HK-2 (cell line): ENCODE results near the gene ATG13.
"Not testable (repeated sequence)": the region's sequence is repeated elsewhere in the genome, so short reads cannot be mapped to it uniquely, and the experiment has no call there.

Source experiments
- DNase-seq: peaks from one replicate; pipeline ENCODE4 v3.0.0-alpha.2; 2018; ENCODE audit not compliant: unreplicated experiment

The ATG13 gene

GRCh38 chr11:46697723-46698122, 80.4 kb downstream of the ATG13 start:
- no peak for DNase-seq

DNA sequence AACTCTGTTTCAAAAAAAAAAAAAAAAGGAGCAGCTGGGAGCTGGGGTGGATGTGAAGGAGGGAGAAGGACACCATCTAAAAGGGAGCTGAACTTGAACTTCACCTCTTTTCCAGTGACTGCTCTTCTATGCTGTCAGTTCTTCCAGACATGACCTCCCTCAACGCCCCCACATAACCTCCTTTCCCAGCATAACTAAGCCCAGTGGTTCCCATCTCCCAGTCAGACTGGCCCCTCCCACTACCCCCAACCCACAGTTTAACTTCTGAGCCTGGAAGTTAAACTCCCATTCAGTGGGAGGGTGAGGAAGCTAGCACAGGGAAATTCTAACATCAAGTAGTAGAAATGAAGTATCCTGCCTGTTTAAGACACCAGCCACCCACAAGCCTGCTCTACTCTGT, 81.2 kb downstream of the ATG13 start:
- DNase-seq: no peak

GRCh38 chr11:46700241-46701077, 83.1 kb downstream of the ATG13 start, which contains the start of the genes ARHGAP1 and ZNF408:
Gene ARHGAP1 (minus strand): TSS chr11:46700619. CDS start chr11:46696107, 4,512 bp downstream.
Gene ZNF408 (plus strand): TSS chr11:46701031. CDS start chr11:46701048, 17 bp downstream.
- peak; percentile 95 for DNase-seq

GRCh38 chr11:46701078-46701654, 83.8 kb downstream of the ATG13 start:
- DNase-seq: no peak

- no peak for DNase-seq
These were observed 87.8 kb downstream of the ATG13 start for GRCh38 chr11:46705070-46705688.

DNA sequence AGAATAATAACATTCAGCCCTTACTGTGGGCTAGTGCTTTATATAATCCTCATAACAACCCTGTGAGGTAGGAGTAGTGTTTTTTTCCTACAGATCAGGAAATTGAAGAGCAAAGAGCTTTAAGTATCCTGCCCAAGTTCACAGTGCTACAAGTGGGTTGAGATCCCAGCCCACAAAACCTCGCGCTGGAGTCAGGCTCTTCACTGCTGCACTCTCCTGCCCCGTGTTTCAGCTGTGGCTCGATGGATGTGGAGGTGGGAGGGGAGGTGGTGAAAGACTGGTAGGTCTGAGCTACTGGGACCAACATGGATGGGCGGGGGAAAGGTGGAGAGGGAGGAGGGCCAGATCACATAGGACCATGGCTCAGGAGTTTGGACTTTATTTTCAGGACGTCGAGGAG, 89.5 kb downstream of the ATG13 start:
- no peak for DNase-seq

GRCh38 chr11:46709351-46709750, 92.0 kb downstream of the ATG13 start:
- not testable (repeated sequence) for DNase-seq

- DNase-seq: peak; percentile 46
These were observed 93.5 kb downstream of the ATG13 start for GRCh38 chr11:46710821-46711269.

DNA sequence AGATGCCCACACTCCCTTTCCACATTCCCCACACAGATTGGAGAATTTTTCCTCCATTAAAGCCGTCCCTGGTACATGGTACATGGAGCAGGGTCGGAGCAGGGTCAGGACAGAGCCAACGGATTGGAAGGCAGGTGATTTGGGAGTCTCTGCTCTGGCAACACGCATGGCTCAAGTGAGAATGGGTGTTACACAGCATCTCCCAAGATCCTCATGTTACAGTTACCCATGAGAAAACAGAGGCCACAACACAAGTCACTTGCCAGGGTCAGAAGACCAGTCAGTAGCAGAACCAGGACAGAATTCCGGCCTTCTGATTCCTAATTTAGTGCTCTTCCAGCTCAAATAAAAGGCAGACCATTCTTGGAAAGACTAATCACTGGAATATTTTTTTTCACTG, 94.0 kb downstream of the ATG13 start:
- no peak for DNase-seq

DNA sequence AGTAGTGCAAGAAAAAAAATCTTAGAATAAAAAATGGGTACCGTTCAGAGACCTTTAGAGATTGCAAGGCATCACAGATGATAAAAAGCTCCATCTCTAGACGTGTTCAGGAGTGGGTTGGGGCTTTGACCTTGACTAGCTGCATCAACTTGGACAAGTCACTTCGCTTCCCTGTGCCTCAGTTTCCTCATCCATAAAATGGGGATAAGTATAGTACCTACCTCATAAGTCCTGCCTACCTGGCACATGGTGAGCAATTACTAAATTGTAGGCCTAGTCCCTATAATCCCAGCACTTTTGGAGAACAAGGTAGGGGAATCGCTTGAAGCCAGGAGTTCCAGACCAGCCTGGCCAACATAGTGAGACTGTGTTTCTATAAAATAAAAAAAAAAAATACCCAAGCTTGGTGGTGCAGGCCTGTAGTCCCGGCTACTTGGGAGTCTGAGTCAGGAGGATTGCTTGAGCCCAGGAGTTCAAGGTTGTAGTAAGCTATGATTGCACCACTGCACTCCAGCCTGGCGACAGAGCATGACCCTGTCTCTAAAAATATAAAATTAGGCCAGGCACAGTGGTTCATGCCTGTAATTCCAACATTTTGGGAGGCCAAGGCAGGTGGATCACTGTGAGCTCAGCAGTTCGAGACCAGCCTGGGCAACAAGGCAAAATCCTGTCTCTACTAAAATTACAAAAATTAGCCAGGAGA, 95.7 kb downstream of the ATG13 start:
- no peak for DNase-seq

DNA sequence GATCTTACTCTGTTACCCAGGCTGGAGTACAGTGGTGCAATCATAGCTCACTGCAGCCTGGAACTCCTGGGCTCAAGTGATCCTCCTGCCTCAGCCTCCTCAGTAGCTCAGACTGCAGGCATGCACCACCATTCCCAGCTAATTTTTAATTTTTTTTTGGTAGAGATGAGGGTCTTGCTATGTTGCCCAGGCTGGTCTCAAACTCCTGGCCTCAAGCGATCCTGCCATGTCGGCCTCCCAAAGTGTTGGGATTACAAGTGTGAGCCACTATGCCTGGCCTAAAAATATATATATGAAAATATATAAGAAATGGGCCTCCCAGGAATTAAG, 100.4 kb downstream of the ATG13 start:
- DNase-seq: not testable (repeated sequence)

DNA sequence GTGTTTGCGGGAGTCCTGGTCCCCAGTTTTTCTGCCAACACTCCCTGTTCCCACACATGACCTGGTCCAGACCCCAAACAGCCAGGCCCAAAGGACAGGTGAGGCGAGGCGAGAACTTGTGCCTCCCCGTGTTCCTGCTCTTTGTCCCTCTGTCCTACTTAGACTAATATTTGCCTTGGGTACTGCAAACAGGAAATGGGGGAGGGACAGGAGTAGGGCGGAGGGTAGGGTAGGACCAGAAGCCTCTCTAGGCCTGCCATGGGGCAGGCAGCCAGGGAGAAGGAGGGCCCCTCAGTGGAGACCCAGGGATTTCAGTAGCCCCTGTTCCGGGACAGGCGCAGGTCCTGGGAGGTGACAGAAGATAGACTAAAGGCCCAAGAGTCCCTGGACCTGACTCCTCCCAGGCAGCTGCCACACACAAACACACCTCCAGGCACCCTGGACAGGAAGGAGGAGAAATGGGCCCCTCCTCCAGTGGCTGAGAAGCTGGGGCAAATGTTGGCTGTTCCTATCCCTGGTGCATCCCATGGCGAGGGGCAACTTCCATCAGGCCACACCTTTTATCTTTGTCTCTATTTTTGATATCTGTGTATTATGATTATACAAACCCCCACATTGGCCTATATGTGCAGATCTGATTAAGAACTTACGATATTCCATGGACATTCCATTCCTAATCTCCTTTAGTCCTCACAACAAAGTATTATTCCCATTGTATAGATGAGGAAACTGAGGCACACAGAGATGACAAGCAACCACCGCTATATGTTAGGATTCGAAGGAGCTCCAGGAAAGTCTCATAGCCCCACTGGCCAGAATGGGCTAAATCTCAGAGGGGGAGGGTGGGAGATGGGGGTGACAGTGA, 101.0 kb downstream of the ATG13 start:
- no peak for DNase-seq

DNA sequence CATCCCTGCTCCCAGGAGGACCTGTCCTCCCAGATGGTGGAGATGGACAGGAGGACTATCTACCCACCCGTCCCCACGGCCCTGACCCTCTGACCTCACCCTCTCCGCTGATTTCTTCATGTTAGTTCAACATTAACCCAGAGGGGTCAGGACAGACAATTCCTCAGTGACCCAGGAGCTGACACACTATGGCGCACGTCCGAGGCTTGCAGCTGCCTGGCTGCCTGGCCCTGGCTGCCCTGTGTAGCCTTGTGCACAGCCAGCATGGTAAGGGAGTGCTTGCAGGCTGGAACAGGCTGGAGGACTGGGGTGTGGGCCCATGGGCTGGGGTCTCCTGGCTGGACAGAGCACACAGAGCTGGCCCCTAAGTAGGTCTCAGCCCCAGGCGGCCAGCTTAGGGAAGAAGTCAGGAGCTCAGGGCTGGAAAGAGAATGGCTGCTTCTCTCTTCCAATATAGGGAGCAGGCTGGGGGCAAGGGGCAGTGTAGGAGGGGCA, 101.7 kb downstream of the ATG13 start, which contains the start of gene F2:
Gene F2 (plus strand): TSS at position 166 of the 495 bp plus-strand sequence. CDS start 23 bp downstream, at position 189.
- DNase-seq: no peak

GRCh38 chr11:46719543-46720218, 102.3 kb downstream of the ATG13 start:
- DNase-seq: no peak

GRCh38 chr11:46721286-46721685, 103.9 kb downstream of the ATG13 start:
- DNase-seq: no peak

DNA sequence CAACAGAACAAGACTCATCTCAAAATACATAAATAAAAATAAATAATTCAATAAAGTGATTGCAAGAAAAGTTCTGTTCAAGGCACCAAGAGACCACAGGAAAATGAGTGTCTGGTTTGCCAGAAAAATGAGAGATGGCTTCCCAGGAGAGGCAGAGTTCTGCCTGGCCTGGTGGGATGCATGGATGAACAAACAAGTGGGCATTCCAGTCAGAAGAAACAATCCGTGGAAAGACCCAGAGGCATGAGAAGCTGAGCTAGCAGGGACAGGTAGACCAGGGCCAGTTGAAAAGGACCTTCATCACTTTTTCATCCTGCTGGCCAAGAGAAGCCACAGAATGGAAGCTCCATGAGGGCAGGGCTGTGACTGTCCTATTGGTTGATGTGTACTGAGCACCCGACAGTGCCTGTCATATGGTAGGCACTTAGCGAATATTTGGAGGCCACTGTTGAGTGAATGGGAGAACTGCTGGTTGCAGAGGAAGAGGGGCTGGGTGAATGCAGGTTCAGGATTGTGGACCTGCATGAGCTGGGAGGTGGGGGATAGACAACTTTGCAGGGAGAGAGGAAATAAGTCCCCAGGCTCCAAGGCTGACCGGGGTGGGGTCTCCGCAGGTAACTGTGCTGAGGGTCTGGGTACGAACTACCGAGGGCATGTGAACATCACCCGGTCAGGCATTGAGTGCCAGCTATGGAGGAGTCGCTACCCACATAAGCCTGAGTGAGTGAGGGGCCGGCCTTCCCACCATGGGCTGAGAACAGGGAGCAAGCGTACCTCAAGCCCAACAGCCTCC, 105.4 kb downstream of the ATG13 start:
- DNase-seq: no peak

GRCh38 chr11:46723359-46723680, 106.0 kb downstream of the ATG13 start:
- no peak for DNase-seq

DNA sequence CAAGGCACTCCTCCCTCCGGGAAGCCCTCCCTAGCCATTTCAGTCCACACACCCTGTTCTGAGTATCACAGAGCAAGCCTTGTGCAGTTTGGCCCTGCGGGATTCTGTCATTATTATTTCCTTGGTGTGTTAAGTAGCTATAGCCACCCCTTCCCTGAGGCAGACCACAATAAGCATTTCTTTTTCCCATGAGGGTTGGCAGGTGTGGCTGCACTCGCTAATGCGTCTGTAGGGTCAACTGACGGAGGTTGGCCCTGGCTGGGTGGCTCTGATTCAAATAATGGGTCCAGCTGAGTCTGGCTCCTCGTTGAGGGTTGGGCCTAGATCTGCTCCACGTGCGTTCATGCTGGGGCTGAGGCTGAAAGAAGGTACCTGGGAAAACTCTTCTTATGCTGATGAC, 106.7 kb downstream of the ATG13 start:
- no peak for DNase-seq
